Fibroblast of gingiva (primary cell): Measurements from ENCODE around the gene PDCD1LG2.
A peak's percentile ranks its signal among the peaks of the same experiment; 100 is the strongest.

Source experiments
- DNase-seq: peaks from one replicate; pipeline ENCODE4 v3.0.0-alpha.2; 2011; ENCODE audit warnings: low read depth

The PDCD1LG2 gene

GRCh38 chr9:5531101-5531882 is 21.0 kb downstream of the PDCD1LG2 start:
- no peak for DNase-seq

GRCh38 chr9:5532306-5532705 is 22.0 kb downstream of the PDCD1LG2 start:
- DNase-seq: no peak

- no peak for DNase-seq
These were observed 22.5 kb downstream of the PDCD1LG2 start for GRCh38 chr9:5532790-5533189.

GRCh38 chr9:5536684-5537083 is 26.4 kb downstream of the PDCD1LG2 start:
- no peak for DNase-seq

- DNase-seq: no peak
These were observed 33.8 kb downstream of the PDCD1LG2 start for GRCh38 chr9:5543875-5544702.

GRCh38 chr9:5549658-5550650 is 39.6 kb downstream of the PDCD1LG2 start:
- DNase-seq: peak; percentile 16

GRCh38 chr9:5551368-5552150 is 41.2 kb downstream of the PDCD1LG2 start:
- no peak for DNase-seq

- DNase-seq: no peak
These were observed 42.0 kb downstream of the PDCD1LG2 start for GRCh38 chr9:5552301-5552700.

- DNase-seq: peak; percentile 53
These were observed 42.9 kb downstream of the PDCD1LG2 start for GRCh38 chr9:5553211-5553610.

GRCh38 chr9:5554254-5554653 is 43.9 kb downstream of the PDCD1LG2 start:
- DNase-seq: no peak

- DNase-seq: no peak
These were observed 45.9 kb downstream of the PDCD1LG2 start for GRCh38 chr9:5556101-5556705.

- no peak for DNase-seq
These were observed 47.6 kb downstream of the PDCD1LG2 start for GRCh38 chr9:5557606-5558587.

GRCh38 chr9:5559659-5560058 is 49.3 kb downstream of the PDCD1LG2 start:
- DNase-seq: no peak

- DNase-seq: no peak
These were observed 50.2 kb downstream of the PDCD1LG2 start for GRCh38 chr9:5560443-5561100.

GRCh38 chr9:5561828-5562488 is 51.6 kb downstream of the PDCD1LG2 start:
- no peak for DNase-seq

- DNase-seq: no peak
These were observed 52.6 kb downstream of the PDCD1LG2 start for GRCh38 chr9:5562806-5563416.

- no peak for DNase-seq
These were observed 53.1 kb downstream of the PDCD1LG2 start for GRCh38 chr9:5563417-5563815.

GRCh38 chr9:5563886-5564285 is 53.6 kb downstream of the PDCD1LG2 start:
- no peak for DNase-seq
